CD4-positive, alpha-beta T cell treated with Interleukin-10 for 1 hour (primary cell): ENCODE measurements around the gene RHOJ.

Experiments used
- DNase-seq: peaks from one replicate; pipeline ENCODE4 v3.0.0-alpha.2; 2020

The RHOJ gene

DNA sequence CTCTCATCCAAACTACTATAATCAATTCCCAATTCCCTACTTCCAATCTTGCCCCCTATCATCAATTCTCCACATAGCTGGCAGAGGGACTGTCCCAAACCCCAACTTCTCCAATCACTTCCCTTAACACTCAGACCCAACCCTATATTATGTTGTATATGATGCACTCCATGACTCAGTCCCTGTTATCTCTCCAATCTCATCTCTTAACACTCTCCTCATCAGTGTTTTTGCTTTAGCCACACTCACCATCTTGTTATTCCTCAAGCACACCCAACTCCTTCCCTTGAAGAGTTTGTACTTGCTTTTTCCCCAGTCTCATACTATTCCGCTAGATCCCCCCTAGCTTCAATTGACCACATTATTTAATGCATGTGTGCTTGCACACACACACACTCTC, 4.9 kb downstream of the RHOJ start:
- no peak for DNase-seq

DNA sequence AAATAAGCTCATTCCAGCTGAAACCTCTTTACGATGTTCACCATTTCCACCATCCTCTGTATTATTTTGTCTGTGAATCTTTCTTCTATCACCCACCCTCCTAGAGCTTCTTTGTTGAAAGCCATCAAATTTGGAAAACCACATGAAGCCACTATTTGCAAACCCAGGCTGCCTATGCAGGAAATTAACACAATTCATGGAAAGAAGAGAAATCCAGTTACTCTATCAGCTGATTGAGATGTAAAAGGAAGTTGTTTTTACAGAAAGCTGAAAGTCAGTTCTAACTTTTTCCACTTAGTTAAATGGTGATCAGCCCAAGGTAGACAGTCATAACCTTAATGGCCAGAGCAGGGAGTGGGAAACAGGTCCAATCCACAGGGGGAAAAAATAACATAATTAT, 6.6 kb downstream of the RHOJ start:
- no peak for DNase-seq

DNA sequence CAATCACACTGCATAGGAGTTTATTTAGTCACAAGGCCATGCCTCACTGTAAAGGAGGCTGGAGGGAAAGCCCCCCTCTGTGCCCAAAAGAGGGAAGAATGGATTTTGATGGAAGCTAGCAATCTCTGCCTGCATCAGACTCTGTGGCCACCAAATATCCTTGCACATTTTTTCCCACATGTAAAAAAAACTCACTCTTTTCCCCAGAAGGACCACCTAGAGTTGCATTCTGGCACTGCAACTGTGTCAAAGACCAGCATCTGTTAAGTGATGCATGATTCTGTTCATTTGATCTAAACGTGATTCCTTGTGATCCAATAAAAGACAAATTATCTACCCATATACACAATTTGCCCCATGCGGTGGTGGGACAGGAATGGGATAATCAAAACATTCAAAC, 8.0 kb downstream of the RHOJ start:
- DNase-seq = no peak

DNA sequence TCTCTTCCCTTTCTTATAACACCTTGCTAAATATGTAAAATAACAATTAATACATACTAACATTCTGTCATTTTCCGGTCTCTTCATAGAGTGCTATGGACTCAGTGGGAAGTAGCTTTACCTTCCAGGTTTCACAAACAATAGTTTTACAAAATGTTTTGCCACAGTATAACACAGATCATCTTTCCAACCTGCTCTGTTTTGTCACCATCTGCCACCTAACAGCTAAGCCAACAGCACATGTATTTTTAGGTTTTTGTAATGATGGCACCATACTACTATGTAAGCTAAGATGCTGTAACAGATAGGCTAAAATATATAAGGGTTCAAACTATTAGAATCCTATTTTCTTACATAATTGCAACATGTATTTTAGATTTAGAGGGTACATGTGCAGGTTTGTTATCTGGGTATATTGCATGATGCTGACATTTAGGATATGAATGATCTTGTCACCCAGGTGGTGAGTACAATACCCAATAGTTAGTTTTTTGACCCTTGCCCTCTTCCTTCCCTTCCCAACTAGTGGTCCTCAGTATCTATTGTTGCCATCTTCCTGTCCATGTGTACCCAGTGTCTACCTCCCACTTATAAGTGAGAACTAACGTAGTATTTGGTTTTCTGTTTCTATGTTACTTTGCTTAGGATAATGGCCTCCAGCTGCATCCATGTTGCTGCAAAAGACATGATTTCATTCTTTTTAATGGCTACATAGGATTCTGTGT, 8.7 kb downstream of the RHOJ start:
- no peak for DNase-seq

DNA sequence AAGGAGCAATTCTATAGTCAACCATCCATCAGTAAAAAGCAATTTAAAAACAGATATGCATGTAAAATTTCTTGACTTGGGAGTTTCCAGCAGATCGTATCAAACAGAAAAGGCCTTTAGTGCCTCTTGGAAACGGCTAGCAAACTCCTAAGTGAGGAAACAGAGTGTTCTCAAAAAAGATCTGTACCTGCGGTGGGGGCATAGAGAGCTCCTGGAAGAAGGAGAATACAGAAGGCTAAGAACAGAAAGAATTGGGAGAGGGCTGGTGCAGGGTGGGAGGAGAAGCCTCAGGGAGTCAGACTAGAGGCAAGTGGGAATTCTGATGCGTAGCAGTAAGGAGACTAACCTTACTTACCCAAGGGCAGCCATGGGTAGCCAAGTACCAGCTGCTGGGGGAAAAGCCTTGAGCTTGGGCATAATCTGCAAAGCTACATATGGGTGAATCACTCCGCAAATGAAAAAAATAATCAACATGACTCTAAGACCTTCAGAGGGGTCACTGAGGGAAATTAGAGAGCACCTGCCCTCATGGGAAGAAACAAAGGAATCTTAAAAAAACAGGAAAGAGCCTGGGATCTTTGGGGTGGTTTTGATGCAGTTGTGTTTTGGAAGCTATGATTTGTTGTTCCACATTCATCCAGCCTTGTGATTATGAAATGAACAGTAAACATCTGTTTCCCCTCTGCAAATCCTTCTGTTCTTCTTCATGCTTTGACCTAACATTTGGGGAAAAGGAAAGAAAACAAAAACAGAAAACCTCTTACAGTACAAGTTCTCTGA, 10.4 kb downstream of the RHOJ start:
- DNase-seq = no peak

DNA sequence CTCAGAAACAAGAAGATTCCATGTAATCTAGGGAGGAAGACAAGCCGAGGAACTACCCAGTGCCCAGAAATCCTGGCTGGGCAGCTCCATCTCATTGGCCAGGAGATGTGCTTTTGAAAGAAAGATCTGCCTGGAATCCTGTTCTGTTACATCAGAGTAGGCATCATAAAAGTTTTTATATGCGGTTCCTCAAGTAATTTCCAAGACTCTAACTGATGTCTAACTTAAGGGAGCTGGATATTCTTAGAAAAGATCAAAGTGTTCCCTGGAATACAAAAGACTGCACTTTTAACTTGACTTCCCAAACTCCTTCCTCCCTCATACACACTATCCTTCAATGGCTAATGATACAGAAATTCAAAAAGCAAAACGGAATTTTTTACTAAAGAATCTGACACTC, 16.3 kb downstream of the RHOJ start:
- no peak for DNase-seq

DNA sequence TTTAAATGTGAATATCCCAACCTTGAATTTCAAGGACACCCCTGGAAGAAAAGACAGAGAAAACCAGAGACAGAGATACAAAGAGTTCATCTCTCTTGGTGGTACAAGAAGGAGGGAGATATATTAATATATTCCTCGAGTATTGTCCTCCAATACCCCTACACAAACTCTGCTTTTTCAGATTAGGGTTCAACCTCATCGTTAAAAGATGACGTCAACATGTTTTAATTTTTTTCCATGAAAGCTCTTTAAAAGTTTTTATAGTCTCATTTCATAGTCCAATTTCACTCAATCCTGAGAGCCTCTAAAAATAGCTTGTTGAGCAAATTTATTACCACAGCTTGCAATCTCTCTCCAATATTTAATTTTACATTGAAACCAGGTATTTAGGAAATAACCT, 19.4 kb downstream of the RHOJ start:
- no peak for DNase-seq

DNA sequence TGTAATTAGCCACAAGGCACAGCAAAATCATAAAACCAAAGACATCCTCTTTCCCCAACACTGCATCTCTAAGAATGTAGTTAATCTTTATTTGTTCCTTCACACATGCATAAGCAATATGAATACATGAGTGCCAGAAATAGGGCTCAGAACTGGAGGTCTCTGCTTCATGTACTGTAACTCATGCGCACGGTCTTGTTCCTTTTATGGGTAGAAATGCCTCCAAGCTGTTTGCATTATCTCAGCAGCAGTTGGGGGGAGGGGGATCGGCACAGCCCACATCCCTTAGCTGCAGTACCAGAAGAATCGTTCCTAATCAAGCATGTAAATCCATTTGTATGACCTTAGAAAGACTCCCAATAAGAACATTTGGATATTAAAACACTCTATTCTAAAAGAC, 20.0 kb downstream of the RHOJ start:
- DNase-seq = no peak

DNA sequence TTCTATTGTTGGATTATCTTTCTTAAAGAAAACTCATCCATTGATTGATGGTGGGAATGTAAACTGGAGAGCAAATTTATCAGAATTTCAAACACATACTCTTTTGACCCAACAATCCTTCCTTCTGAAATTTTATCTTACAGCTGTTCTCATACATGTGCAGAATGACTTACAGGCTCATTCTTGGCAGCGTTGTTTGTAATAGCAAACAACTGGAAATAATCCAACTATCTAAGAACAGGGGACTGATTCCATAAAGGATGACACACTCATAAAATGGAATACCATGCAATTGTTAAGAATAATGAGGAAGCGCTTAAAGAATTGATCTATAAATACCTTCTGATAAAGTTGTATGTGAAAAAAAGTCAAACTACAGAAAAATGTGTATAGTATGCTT, 24.0 kb downstream of the RHOJ start:
- DNase-seq = no peak

DNA sequence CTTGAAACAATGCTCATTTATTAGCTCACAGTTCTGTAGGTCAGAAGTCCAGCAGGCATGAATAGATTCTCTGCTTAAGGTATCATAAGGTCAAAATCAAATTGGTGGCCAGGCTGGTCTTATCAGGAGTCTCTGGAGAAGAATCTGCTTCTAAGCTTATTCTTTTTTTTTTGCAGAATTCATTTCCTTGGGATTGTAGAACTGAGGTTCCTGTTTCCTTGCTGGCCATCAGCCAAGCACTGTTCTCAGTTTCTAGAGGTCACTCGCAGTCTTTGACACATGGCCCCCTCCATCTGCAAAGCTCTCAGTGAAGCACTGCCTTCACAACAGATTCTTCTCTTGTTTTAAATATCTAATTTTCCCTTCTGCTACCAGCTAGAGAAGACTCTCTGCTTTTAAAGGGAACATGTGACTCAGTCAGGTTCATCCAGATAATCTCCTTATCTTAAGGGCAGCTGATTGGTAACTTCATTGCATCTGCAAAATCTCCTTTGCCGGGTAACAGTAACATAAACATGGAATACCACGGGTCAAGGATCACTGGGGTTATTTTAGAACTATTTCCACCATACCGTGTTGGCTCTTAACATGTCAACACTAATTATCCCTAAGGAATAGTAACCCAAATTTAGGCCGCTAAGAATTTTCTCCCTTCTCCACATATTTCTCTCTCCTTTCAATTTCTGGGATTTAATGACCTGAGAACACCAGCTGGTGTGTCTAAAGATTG, 25.3 kb downstream of the RHOJ start:
- DNase-seq = no peak

DNA sequence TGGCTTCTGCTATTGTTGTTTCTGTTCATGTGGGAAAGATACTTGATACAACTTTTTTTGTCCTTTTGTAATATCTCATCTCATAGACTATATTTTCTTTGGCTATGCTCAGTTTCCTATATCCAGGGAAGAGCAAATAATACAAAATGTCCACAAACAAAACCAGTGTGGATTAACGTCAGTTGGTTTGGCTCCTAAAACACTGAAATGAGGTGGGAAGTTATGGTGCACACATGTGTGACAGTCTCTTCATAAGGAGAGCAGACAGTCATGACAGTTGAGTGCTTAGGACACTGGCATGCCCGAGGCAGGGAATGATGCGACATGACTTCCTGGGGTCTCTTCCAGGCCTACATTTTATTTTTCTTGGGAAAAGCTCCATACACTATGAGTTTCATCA, 27.5 kb downstream of the RHOJ start:
- no peak for DNase-seq

DNA sequence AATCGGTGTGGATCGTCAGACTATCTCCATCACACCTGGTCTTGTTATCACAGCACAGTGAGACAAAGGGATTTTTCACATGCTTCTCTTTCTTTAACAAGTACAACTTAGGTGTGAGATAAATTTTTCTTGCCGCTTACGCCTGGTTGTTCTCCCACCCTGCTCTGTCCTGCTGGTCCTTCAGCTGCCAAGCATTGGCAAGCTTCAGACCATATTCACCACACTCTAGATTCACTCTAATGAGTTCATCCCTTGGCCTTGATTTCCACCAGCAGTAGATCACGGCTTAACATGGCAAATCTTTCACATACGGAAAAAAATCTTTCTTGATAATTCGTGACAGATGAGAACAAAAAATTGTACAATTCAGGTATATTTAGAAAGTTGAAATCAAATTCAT, 33.5 kb downstream of the RHOJ start:
- DNase-seq = no peak

DNA sequence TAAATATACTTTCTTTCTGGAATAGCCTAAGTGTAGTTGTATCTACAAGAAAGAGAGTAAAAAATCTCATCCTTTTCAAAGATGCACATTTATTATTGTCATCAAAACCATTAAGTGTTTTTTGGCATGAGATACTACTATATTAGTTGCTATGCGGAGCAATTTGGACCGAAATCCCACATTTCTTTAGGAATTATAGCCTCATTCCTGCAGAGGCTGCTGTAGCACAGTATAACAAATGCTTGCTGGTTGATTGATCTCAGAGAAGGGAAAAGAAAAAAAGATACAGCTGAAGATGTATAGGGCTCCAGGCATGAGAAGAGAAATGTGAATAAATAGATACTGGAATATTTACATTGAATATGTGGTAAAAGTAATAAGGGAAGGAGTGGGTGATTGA, 36.0 kb downstream of the RHOJ start:
- DNase-seq = no peak

DNA sequence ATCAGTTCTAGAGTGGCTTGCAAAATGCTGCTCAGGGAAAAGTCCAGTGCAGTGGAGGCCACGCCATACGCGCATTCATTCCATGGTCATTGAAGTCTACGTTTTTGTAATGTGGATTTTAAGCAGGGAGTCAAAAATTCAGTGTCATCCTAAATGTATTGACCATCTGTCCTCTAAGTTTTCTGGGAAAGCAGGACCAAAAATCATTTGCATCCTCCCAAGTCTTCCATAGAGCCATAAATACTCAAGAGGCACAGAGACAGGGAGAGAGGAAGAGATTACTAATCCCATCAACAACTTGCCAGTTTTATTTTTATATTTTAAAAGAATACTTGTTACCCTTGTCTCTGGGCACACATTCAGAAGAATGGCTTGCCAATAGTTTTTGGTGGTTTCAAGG, 36.9 kb downstream of the RHOJ start:
- DNase-seq = no peak

DNA sequence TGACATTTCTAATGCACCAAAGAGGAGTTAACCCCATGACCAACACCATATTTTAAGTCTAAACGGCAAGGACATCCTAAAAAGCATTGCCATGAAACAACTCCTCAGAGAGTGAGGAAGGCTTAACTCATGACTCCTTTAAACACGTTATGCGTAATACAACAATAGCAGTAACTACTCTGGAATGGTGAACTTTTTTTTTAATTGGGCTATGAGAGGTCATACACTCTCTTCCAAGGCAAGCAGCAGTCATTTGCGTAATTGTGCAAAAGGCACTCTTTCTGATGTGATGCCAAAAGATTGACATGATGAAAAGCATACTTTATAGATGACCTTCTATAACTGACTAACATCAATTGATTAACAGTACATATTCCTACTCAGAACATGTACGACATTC, 39.4 kb downstream of the RHOJ start:
- DNase-seq = no peak

DNA sequence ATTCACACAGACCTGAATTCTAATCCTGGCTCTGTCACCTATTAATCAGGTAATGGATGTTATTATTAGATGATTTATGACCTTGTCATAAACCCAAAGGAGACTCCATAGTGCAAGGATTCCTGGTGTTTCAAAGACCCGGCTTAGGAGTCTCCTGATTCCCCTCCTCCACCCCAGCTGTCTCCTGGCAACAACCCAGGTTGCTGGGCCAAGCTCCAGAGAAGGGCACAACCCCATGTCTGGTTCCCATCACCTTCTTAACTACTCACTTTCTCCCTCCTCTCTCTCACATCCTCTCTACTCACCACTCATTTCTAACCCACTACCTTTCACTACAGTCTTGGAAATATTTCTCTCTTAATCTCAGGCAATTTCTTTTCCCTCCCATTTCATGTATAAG, 41.6 kb downstream of the RHOJ start:
- no peak for DNase-seq

DNA sequence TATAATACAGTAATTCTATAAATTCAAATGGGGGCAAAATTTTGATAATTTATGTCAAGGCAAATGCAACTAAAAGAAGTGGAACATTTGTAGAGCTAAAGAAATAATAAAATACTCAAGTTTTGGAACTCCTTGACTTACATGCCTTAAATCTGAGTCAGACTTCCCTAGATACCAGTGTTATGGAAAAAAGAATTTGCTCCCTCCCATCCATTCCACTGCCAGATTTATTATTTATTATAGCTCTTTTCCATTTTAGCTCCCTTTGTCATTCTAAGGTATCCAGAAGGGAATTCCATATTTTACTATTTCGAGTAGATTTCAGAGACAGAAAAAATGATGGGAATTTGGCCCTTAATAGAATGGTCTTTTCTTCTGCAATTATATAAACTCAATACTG, 44.0 kb downstream of the RHOJ start:
- DNase-seq = no peak

DNA sequence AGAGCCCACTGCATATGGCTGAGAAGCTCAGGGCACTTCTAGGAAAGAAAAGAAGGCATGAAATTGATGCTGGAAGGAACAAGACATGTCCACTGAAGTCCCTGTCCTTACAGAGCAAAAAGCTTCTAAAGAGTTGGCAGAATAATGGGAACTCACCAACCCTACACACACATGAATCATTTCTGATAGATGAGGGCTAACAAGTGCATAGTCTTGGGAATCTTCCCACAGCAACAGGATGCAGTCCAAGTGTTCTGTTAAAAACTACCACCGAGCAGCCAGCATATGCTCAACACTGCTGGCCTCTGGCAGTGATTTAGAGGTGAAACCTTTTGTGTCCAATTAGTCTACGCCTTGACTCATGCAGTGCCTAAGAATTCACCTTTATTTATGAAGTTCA, 44.8 kb downstream of the RHOJ start:
- DNase-seq = no peak

DNA sequence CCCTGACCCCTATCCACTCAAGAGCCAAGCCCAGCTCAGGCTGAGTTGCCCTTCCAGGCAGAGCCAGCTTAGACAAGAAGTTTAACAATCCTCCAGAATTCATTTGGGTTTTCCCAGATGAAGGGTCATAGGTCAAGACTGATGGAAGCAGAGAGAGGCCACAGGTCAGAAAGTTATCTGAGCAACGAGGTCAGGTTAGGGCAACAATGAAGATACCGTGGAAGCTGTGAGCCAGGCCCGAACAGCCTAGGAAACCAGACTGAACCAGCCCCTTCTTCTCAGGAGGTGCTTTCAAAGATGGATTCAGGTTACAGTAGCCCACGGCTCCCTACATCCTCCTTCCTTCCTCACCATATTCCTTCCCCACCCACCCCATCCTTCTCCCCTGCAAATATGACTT, 53.1 kb downstream of the RHOJ start:
- DNase-seq = no peak

DNA sequence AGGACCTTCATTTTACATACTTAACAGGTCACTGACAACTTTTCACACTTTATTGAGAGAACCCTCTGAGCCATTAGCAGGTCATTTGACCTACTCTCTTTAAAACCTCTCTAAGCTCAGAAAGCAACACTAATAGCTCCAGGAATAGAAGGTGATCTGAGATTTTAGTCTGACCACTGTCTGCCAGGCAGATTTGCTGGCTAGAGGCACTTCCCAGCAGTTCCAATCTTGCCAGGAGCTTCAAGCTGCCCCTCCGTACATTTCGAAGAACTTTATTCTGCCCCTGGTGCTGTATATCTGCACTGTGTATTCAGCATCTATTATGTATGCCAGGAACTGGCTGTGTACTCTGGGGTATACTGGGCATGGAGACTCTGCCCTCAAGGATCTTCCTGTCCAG, 58.2 kb downstream of the RHOJ start:
- no peak for DNase-seq

DNA sequence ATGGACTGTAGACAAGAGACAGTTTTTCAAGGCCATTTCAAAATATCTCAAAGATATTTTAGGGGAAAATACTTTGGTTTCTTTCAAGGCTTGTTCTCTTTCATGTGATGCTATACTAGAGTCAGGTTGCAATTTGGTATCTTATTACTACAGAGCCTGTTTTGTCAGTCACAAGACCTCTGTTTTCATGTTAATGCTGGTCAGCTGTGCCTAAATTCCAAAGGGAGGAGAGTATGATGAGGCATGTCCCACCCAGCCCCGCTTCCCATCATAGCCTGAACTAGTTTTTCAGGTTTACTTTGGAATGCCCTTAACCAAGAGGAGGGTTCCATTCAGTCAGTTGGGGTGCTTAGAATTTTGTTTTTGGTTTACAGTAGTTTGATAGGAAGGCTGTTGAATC, 61.9 kb downstream of the RHOJ start:
- DNase-seq = no peak

DNA sequence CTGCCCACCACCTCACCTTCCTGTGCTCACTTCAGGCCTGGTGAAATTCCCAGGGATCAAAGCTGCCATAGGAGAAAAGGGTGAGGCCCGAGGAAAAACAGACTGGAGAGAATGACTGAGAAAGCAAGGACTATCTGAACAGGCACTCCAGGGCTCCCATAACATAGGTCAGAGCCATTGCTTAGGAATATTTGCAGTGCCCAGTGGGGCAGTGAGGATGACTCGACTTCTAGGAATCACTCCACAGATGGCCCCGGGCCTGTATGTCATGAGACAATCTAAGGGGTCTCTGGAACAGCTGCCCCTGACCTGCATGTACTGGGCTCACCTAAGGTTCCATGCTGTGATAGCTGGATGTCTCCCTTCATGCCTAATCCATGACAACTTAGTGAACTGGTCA, 62.9 kb downstream of the RHOJ start:
- no peak for DNase-seq

DNA sequence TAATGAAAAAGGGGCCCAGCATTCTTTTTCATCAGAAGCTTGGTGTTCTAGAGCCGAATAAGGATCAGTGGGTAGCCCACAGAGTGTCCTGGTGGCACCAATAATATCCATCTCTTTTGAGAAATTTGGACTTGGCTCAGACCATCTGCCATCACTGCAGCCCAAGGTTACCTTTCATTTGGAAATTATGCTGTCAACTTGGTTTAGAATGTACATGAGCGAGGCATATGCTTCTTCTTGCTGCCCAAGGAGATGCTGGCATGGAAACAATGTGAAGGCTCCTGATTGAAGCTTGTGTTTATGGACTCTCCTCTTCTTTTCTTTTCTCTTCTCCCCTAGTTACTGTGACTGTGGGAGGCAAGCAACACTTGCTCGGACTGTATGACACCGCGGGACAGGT, 64.5 kb downstream of the RHOJ start:
- no peak for DNase-seq

DNA sequence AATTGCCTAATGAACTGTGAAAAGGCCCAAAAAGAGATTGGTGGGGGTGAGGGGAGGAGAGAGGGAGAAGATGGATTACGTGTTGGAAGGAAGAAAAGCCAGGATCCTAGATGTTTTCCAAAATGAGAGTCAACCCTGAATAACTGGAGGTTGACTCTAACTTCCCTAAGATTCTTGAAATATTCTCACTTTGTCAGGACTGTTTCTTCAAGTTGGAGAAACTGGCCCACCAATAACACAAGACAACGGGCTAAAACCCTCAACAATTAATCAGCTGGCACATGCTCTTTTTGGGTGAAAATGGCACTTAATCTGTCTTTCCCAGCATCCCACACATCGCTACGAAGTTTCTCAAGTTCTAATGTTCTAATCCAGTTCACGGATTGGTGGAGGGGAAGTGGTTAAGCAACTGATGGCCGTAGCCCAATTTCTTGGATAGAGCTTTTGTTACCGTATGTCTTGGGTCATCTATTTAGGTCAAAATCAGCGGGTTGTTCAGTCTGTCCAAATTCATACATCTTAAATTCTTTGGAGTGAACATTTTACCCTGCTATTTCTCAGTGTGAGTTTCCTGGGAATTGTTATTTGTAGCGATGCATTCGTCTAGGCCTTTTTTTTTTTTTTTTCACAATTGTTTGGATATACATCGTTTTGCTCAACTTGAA, 65.5 kb downstream of the RHOJ start:
- DNase-seq = no peak
